ENCODE measurements around the gene PTRH2. TPM values are rescaled to one million over a fixed set of nuclear protein-coding genes. Genes with fewer than 3 reads are reported as not detected.

The PTRH2 gene
- total RNA-seq, 4 donors from 2014 or later: 14.5 to 33.7 (median 20.0) TPM

DNA sequence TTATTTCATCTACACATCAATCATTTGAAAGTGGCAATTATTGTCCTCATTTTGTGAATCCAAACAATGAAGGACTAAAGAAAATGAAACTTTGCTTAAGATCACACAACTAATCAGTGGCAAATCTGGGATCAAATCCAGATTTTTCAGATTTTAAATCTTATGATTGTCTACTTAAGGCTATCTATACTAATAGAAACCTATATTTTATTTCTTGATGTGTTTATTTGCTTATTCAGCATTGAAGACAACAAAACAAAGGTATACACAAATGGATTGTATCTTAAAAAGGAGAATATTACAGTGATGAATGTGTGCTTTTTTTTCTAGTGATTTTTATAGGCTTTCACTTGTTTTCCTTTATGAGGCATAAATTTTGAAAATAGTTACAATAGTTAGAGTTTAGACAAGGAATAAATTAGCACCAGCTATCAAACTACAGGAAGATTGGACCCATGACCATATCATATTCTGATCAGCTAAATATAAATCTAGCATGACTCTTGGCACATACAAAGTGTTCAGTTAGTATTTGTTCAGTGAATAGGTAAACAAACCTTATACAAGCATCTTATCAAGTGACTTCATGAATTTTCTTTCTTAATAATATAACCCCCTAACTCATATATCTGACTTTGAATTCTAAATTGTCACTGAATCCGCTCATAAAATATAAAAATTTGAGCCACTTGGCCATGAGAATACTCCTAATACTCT is 20.7 kb upstream of the PTRH2 start:
- 83 to 95% methylated on average over 1 of the region's 1 CpG for WGBS, 2 donors (ENCODE audit: low coverage in 1 of 2)
- TF ChIP-seq, protein P1, sequence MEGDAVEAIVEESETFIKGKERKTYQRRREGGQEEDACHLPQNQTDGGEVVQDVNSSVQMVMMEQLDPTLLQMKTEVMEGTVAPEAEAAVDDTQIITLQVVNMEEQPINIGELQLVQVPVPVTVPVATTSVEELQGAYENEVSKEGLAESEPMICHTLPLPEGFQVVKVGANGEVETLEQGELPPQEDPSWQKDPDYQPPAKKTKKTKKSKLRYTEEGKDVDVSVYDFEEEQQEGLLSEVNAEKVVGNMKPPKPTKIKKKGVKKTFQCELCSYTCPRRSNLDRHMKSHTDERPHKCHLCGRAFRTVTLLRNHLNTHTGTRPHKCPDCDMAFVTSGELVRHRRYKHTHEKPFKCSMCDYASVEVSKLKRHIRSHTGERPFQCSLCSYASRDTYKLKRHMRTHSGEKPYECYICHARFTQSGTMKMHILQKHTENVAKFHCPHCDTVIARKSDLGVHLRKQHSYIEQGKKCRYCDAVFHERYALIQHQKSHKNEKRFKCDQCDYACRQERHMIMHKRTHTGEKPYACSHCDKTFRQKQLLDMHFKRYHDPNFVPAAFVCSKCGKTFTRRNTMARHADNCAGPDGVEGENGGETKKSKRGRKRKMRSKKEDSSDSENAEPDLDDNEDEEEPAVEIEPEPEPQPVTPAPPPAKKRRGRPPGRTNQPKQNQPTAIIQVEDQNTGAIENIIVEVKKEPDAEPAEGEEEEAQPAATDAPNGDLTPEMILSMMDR (IDR thresholded peaks at IDR 0.05): no peak
- TF ChIP-seq EP300 (IDR thresholded peaks at IDR 0.05; ENCODE audit: low read depth) (no peak), POLR2AphosphoS5 (IDR thresholded peaks at IDR 0.05) (no peak), POLR2A (IDR thresholded peaks at IDR 0.05) (no peak)
- no peaks in the 10 kb centered on the region for H3K9me3 ChIP-seq
- intact Hi-C loops (cut with DNase I; ENCODE audit: low total_unique reads): no loop called here
- no peaks in the 10 kb centered on the region for H3K27me3 ChIP-seq
- in situ Hi-C loops (cut with MboI; ENCODE audit: low pct_ligation_motif_present in 1 of 4, low pct_unique_long_range_greater_than_20kb in 1 of 4, low sequenced_read_pairs in 3 of 4): loop anchor here in 2 of 4 donors (25.0 kb wide), 1 partner anchor 309 kb away; no protein-coding TSS in a partner anchor
- H3K36me3 ChIP-seq: no peaks in the 10 kb centered on the region
- peaks cover 0 to 84% (median 35%) of the 10 kb centered on the region in 4 donors for H3K4me1 ChIP-seq
- H3K4me3 ChIP-seq: no peak overlapping the region
- H3K27ac ChIP-seq: peak overlapping the region in 1 of 4 donors; percentile 76
- no peak for DNase-seq

DNA sequence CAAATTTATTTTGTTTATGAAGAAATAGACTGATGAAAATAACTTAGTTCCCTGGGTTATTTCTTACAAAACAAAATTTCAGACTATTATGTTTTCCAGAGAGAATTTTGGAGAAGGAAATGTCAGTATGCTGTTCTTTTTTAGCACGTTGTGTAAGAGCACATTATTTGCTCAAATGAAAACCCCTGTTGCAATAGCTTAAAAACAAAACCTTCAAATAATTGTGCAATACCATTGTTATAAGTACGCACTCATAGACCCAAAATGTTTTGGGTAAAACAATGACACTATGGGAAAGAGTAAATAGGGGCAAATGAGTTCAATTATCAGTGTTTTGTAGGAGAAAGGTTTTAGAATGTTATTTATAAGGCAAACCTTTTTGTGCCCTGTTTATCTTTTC is 18.5 kb upstream of the PTRH2 start:
- in situ Hi-C loops (cut with MboI; ENCODE audit: low pct_ligation_motif_present in 1 of 4, low pct_unique_long_range_greater_than_20kb in 1 of 4, low sequenced_read_pairs in 3 of 4): loop anchor here in 2 of 4 donors (25.0 kb wide), 1 partner anchor 312 kb away; no protein-coding TSS in a partner anchor
- TF ChIP-seq EP300 (IDR thresholded peaks at IDR 0.05; ENCODE audit: low read depth) (no peak), POLR2AphosphoS5 (IDR thresholded peaks at IDR 0.05) (peak; percentile 24 to 57 (median 27))
- H3K27ac ChIP-seq: peak overlapping the region; percentile 38 to 76 (median 70)
- H3K9me3 ChIP-seq: no peaks in the 10 kb centered on the region
- no peak for DNase-seq
- no peaks in the 10 kb centered on the region for H3K27me3 ChIP-seq
- no peak overlapping the region for H3K4me3 ChIP-seq
- intact Hi-C loops (cut with DNase I; ENCODE audit: low total_unique reads): no loop called here
- peaks cover 0 to 80% (median 33%) of the 10 kb centered on the region in 4 donors for H3K4me1 ChIP-seq
- no peaks in the 10 kb centered on the region for H3K36me3 ChIP-seq
- 54 to 56% methylated on average over 2 of the region's 2 CpGs for WGBS, 2 donors (ENCODE audit: low coverage in 1 of 2)

DNA sequence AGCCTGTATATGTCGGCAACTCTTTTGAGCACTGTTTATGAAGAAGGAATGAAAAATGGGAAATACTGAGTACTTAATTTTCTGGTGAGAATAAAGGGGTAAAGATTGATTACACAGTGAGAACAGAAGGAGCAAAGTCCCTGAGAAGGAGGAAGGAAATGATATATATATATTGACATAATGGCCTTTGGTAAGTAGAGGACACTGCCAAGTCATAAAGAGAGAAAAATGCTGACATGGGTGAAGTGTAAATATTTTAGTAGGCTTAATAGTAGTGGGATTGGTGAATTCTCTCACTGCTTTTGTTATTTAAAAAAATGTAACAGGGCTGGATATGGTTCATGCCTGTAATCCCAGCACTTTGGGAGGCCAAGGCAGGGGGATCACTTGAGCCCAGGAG is 16.4 kb upstream of the PTRH2 start:
- Histone ChIP-seq H3K4me3 (peak overlapping the region in 1 of 4 donors; percentile 16), H3K27ac (peak overlapping the region; percentile 65 to 76 (median 70)), H3K27me3 (no peaks in the 10 kb centered on the region), H3K36me3 (no peaks in the 10 kb centered on the region), H3K4me1 (peaks cover 0 to 69% (median 29%) of the 10 kb centered on the region in 4 donors), H3K9me3 (no peaks in the 10 kb centered on the region)
- in situ Hi-C loops (cut with MboI; ENCODE audit: low pct_ligation_motif_present in 1 of 4, low pct_unique_long_range_greater_than_20kb in 1 of 4, low sequenced_read_pairs in 3 of 4): no loop called here
- no peak for DNase-seq
- TF ChIP-seq POLR2AphosphoS5 (IDR thresholded peaks at IDR 0.05) (peak in 1 of 3 donors; percentile 23), EP300 (IDR thresholded peaks at IDR 0.05; ENCODE audit: low read depth) (no peak), POLR2A (IDR thresholded peaks at IDR 0.05) (no peak)
- TF ChIP-seq, protein P1 (IDR thresholded peaks at IDR 0.05): no peak
- intact Hi-C loops (cut with DNase I; ENCODE audit: low total_unique reads): no loop called here
- 49 to 58% methylated on average over 1 of the region's 1 CpG for WGBS, 2 donors (ENCODE audit: low coverage in 1 of 2)

DNA sequence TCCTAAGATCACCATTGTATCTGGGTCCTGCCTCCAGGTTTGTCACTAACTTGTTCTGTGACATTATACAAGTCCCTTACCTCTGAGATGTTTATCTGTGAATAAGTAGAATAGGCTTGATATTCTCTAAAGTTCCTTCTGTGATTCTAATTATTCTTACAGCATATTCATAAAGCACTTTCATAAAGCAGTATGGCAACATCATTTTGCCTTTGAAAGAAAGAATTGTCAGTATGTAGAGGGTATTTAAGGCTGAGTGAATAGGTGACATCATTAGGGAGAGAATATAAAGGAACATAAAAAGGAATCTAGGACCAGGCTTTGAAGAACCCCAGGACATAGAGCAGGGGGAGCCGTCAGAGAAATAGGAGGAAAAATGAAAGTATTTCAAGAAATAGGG is 15.8 kb upstream of the PTRH2 start:
- 22 to 35% methylated on average over 1 of the region's 1 CpG for WGBS, 2 donors (ENCODE audit: low coverage in 1 of 2)
- Histone ChIP-seq H3K27me3 (no peaks in the 10 kb centered on the region), H3K4me3 (peak overlapping the region in 1 of 4 donors; percentile 16), H3K4me1 (peaks cover 0 to 64% (median 29%) of the 10 kb centered on the region in 4 donors), H3K9me3 (no peaks in the 10 kb centered on the region), H3K27ac (peak overlapping the region; percentile 65 to 76 (median 70)), H3K36me3 (no peaks in the 10 kb centered on the region)
- in situ Hi-C loops (cut with MboI; ENCODE audit: low pct_ligation_motif_present in 1 of 4, low pct_unique_long_range_greater_than_20kb in 1 of 4, low sequenced_read_pairs in 3 of 4): no loop called here
- no peak for DNase-seq
- TF ChIP-seq, protein P1 (IDR thresholded peaks at IDR 0.05): no peak
- TF ChIP-seq POLR2AphosphoS5 (IDR thresholded peaks at IDR 0.05) (no peak), EP300 (IDR thresholded peaks at IDR 0.05; ENCODE audit: low read depth) (no peak), POLR2A (IDR thresholded peaks at IDR 0.05) (no peak)
- intact Hi-C loops (cut with DNase I; ENCODE audit: low total_unique reads): no loop called here

Measured in transverse colon (tissue), 4 donors.